ENCODE results near the gene LINGO4. TPM values are rescaled to one million over a fixed set of nuclear protein-coding genes. Genes with fewer than 3 reads are reported as not detected.

The LINGO4 gene
- total and polyA plus RNA-seq, 2 of the 13 experiments (the other 11 are each of a cell fraction or from before 2014, with no cell fraction given): 0.02 to 0.05 TPM

DNA sequence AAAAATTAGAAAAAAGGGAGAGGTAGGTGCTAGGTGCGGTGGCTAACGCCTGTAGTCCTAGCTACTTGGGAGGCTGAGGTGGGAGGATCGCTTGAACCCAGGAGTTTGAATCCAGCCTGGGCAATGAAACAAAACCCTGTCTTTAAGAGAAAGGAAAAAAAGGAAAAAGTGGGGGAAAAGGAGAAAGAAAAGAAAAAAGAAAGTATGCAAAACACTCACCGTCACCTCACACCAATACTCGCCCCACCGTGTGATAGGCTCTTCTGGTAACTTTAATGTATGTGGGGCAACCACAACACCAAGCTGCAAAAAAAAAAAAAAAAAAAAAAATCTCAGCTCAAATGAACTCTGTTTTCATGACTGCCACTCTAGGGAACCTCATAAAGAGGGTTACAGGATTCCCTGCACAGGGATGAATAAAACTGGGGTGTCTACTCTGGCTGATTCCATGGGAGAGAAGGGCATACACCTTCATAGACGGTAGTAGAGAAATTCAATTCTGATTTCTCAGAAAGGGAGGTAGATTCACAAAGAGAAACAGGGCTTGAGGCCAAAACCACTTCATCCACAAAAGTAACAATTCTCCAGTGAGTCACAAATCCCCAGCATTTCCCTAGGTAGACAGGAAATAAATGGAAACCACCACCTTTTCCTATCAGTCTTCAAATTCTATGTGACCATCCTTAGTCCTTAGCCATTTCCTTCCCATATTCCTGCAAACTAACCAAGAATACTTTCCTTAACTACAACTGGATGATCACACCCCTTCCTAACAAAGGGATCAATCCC lies 44.4 kb downstream of the LINGO4 start:
- no peak for ATAC-seq

More for the DNA sequence above, 44.4 kb downstream of the LINGO4 start:
- no peak overlapping the region for H3K4me2 ChIP-seq (ENCODE audit: low read depth, low read length)
- no peak overlapping the region for H2AFZ ChIP-seq (ENCODE audit: low read length)
- TF ChIP-seq ZNF580 (CRISPR knock-in tag; IDR thresholded peaks at IDR 0.05; ENCODE audit: borderline replicate concordance, low read depth) (no peak), ZHX2 (IDR thresholded peaks at IDR 0.05; ENCODE audit: low read depth) (no peak), ZHX2 (CRISPR knock-in tag; IDR thresholded peaks at IDR 0.05; ENCODE audit: borderline replicate concordance) (no peak), TOE1 (CRISPR knock-in tag; IDR thresholded peaks at IDR 0.05) (no peak), HOXD1 (CRISPR knock-in tag; IDR thresholded peaks at IDR 0.05) (no peak), FIP1L1 (IDR thresholded peaks at IDR 0.05; ENCODE audit: borderline replicate concordance, insufficient read depth, low read depth, low read length) (no peak), ZSCAN25 (CRISPR knock-in tag; IDR thresholded peaks at IDR 0.05) (no peak), ZFP90 (CRISPR knock-in tag; IDR thresholded peaks at IDR 0.05; ENCODE audit: borderline replicate concordance) (no peak), ZNF124 (CRISPR knock-in tag; IDR thresholded peaks at IDR 0.05) (no peak), HNRNPH1 (optimal IDR thresholded peaks at IDR 0.05; ENCODE audit: low read depth, low read length) (no peak)
- TF ChIP-seq, protein P1, sequence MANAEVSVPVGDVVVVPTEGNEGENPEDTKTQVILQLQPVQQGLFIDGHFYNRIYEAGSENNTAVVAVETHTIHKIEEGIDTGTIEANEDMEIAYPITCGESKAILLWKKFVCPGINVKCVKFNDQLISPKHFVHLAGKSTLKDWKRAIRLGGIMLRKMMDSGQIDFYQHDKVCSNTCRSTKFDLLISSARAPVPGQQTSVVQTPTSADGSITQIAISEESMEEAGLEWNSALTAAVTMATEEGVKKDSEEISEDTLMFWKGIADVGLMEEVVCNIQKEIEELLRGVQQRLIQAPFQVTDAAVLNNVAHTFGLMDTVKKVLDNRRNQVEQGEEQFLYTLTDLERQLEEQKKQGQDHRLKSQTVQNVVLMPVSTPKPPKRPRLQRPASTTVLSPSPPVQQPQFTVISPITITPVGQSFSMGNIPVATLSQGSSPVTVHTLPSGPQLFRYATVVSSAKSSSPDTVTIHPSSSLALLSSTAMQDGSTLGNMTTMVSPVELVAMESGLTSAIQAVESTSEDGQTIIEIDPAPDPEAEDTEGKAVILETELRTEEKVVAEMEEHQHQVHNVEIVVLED (CRISPR knock-in tag; IDR thresholded peaks at IDR 0.05; ENCODE audit: borderline replicate concordance): no peak
- no peak overlapping the region for H3K9ac ChIP-seq (ENCODE audit: insufficient read depth, low read depth, low read length)
- DNase-seq (ENCODE audit: low spot score) (no peak), FAIRE-seq (no peak)
- no peak overlapping the region for H3K27ac ChIP-seq (ENCODE audit: extremely low read length, insufficient read depth, low read length)
- no peaks in the 10 kb centered on the region for H4K20me1 ChIP-seq (ENCODE audit: insufficient read depth, low read length)
- H3K4me1 ChIP-seq (ENCODE audit: insufficient read depth, low read length): peaks cover 22% of the 10 kb centered on the region
- intact Hi-C loops (cut with micrococcal nuclease; ENCODE audit: unreplicated experiment): loop anchor here (10.0 kb wide), 1 partner anchor 74 kb away; the partner anchor contains the start of genes C2CD4D and RORC
- peaks cover 5% of the 10 kb centered on the region for H3K79me2 ChIP-seq (ENCODE audit: insufficient read depth, low read length)
- peaks cover 6 to 41% of the 10 kb centered on the region in 2 experiments for H3K36me3 ChIP-seq (replicated peaks in 1 of 2; ENCODE audit: control insufficient read depth in 1 of 2, insufficient read depth in 2 of 2, low read length in 2 of 2)
- H3K4me3 ChIP-seq (replicated peaks in 1 of 3; ENCODE audit: insufficient read depth in 1 of 3, low read depth in 2 of 3, low read length in 3 of 3): no peak overlapping the region
- H3K27me3 ChIP-seq (ENCODE audit: control insufficient read depth in 1 of 2, insufficient read depth in 2 of 2, low read length in 2 of 2): no peaks in the 10 kb centered on the region; a peak in 1 of 5 replicates
- H3K9me3 ChIP-seq (ENCODE audit: low read length): no peaks in the 10 kb centered on the region
- 97% methylated on average over 7 of the region's 7 CpGs for WGBS (ENCODE audit: low lambda C conversion rate)
- POLR2A ChIA-PET: no interaction called here
- CTCF ChIA-PET (ENCODE audit: low intra/inter-chr PET ratio, low total read pairs): no interaction called here
- BruUV-seq (replicated peaks): no TSS peak
- in situ Hi-C loops (cut with HindIII; ENCODE audit: extremely low pct_ligation_motif_present, low pct_unique_long_range_greater_than_20kb): no loop called here

Data from HepG2 (cell line).